SW 1271 (cell line): ENCODE results near the gene RNF13.

Source experiments
- DNase-seq, 2 experiments: peaks; one replicate each; lab custom pipeline; 2025; lab: John Stamatoyannopoulos, UW

Gene RNF13, protein sequence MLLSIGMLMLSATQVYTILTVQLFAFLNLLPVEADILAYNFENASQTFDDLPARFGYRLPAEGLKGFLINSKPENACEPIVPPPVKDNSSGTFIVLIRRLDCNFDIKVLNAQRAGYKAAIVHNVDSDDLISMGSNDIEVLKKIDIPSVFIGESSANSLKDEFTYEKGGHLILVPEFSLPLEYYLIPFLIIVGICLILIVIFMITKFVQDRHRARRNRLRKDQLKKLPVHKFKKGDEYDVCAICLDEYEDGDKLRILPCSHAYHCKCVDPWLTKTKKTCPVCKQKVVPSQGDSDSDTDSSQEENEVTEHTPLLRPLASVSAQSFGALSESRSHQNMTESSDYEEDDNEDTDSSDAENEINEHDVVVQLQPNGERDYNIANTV

GRCh38 chr3:149812606-149813366, at the start of gene RNF13:
Gene RNF13 (plus strand): TSS chr3:149813215. CDS start chr3:149846027, 32,812 bp downstream.
- peak; percentile 80 to 92 for DNase-seq

DNA sequence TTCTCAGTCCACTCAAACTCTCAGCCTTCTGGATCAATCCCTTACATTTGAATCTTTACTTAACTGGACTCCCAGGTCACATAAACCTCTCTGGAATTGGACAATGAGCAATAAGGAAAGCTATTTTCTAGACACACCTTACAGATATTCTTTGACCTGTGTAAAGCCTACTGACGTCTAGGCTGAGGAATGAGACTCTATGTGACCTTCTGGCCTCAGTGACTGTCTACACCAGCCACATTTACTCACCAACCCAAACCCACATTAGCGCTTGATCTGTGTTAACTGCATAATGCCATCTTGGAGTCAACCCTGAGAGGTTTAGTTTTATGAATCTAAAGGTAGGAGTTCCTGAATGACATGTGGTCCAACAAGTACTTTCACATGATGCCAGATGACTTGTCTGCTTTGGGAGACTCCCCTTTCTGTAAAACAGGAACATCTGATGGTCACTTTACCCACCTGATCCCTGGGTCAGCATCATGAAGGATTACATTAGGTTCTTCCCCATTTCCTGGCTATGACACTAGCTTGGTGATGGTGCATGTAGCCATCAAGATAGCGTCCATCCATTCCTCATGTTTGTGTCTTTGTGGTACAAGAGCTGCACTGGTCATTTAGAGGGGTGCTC, 49.3 kb upstream of the RNF13 start:
- DNase-seq, result no peak

GRCh38 chr3:149764302-149764701, 48.7 kb upstream of the RNF13 start:
- no peak for DNase-seq

- peak in 1 of 2 experiments; percentile 21 for DNase-seq
Observed at GRCh38 chr3:149765762-149766334, 47.2 kb upstream of the RNF13 start.

DNA sequence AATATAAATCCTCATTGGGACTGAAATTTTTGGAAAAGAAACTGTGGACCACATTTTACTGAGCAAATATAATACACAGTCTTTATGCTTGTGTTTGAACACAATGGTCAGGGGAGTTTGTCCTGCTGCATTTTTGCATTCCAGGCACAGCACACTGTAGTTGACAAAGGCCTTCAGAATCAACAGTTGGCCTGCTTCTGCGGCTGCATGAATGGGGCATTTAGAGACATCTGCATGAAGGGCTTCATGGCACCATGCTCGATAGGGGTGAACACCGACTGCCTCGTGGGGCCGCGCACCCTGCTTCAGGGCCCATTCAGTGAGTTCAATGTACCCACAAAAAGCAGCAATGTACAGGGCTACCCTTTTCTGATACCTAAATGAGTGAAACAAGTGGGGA, 45.3 kb upstream of the RNF13 start:
- no peak for DNase-seq

DNA sequence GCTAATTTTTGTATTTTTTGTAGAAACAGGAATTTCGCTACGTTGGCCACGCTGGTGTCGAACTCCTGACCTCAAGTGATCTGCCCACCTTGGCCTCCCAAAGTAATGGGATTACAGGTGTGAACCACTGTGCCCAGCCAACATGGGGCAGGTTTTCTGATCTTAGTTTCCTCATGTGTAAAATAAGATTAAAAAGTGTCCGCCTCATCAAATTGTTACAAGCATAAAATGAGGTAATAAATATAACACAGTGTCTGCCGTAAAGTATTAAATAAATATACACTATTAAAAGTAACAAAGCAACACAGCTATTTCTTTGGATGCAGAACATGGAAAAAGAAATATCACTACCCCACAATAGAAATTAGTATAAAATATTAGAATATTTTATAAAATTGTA, 44.3 kb upstream of the RNF13 start:
- no peak for DNase-seq

- DNase-seq, result no peak
Observed at GRCh38 chr3:149770246-149770645, 42.8 kb upstream of the RNF13 start.

GRCh38 chr3:149771652-149772271, 41.3 kb upstream of the RNF13 start:
- DNase-seq, result peak in 1 of 2 experiments; percentile 55

DNA sequence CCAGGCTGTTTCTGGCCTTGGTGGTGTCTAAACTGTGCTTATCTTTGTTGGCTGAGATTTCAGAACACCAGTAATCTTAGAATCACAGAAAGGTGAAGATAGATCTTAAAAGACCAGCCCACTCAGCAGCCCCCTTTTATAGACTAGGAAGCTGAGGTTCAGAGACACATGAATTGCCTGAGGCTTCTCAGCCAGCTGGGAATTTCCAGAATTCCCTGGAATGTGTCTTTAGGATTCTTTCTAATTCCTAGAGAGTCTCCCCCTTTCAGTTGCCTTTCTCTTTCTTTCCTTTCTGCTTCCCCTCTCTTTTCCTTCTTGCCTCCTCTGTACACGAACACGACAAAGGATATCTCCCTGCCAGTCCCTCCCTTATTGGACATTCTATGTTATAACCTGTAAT, 40.2 kb upstream of the RNF13 start:
- no peak for DNase-seq

DNA sequence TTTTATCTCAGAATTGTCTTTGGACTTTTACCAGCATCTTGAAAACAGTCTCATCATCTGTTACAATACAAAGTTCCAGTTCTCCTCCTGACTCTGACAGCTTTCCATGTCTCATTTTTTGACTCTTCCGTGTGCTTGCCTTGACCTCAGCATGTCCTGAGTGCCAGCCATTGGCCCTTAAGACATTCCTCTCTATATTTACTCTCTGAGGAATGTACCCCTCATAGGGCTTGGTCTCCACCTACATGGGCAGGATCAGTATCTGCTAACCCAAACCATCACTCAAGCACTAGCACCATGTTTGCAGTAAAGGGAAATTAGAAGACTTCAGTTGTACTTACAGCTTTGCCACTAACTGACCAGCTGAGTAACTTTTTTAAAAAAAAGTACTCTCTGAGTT, 36.8 kb upstream of the RNF13 start:
- no peak for DNase-seq

- DNase-seq, result no peak
Observed at GRCh38 chr3:149777414-149778214, 35.4 kb upstream of the RNF13 start.

DNA sequence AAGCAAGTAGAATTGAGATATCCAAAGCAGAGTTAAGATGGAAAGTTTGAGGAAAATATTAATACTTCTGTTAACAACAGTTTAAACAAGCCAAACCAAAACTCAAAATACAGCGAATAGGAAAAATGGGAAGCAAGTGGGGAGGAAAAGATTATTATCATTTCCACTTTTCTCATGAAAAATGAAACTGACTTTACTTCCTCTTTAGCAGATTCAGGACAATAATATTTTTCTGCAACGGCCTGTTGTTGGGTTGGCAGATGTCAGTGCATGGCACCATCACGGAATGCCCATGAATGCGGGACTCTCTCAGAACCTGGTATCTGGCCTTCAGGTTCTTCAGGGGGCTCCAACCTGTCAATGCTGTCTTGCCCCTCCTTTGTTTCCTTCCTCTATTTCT, 31.8 kb upstream of the RNF13 start:
- no peak for DNase-seq

- DNase-seq, result no peak
Observed at GRCh38 chr3:149781741-149782140, 31.3 kb upstream of the RNF13 start.

GRCh38 chr3:149783576-149783975, 29.4 kb upstream of the RNF13 start:
- DNase-seq, result peak in 1 of 2 experiments; percentile 48

DNA sequence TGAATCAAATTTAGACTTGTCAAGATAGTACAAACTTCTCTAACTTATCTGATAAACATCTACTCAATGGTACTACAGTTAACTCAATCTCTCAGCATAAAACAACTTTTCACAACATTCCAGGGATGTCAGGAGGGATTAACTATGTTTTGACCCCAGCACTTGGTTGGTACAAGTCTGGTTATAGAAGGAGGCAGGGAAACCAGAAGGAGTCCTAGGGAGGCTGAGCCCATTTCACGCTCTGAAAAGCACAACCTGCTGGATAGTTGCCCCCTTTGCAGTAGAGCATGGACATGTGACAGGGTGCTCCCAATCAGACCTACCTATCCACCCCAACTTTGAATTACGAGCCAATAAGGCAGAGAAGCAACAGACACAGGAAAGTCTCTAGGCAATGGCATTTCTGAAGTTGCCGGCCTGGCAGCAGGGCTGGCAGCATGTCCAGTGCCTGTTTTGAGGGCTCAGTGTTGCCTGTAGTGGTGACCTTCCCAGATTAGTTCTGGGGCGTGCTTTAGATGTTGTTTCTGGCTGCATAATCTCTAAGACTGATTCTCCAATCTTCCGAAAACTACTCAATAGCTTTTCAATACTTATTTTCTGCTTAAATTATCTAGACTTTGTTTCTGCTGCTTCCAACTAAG, 28.8 kb upstream of the RNF13 start:
- peak in 1 of 2 experiments; percentile 40 for DNase-seq

- no peak for DNase-seq
Observed at GRCh38 chr3:149790268-149790667, 22.7 kb upstream of the RNF13 start.

DNA sequence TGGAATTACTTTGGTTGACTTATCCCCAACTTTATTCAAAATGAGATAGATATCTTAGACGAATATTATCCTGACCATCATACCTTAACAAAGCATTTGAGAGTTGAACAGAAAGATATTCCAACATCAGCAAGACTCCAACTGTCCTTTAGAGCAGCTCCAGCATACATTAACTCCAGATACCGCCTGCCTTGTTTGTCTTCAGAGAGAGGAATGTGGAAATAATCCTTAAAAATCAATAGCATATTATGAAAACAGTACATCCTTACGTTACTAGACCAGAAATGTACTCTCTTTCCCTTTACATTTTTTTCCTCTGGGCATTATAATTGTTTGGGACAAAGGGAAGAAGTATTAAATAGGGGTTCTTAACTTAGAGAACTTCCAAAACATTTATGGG, 22.3 kb upstream of the RNF13 start:
- no peak for DNase-seq

DNA sequence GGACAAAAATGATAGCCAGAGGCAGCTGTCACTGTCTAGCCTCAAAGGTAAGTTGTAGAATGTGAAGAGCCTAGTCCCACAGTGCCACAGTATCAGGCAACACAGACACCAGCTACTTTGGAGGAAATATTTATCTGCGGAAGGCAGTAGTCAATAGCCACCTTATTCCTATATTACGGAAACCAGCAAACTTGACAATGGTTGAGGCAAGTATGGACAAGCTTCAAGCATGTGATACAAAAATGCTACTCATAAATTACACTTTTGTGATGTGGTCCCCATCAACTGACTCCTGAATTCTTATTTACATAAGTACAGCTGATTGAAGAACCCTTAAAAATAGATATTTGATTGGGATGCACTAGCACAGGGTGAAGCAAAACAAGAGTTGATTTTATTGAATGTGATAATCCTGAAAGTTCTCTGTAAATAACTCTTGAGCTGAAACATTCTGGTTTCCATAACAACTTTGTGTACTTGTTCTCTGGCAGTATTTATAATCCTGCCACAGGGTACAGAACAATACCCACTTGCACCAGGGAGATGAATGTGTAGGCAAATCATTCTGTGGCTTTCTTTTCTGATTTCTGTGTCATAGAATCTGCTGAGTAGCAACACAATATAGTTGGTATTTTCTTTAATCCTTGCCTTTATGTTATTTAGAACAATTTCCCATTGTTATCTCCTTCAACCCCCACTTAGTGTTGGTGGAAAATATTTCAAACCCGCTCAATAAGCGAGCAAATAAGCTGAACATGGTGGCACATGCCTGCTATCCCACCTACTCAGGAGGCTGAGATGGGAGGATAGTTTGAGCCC, 20.4 kb upstream of the RNF13 start, which contains the start of gene ANKUB1:
ANKUB1 (minus strand) TSS at position 103 of the 819 bp plus-strand sequence. CDS start 188 bp downstream, outside the sequence.
- DNase-seq, result no peak

- DNase-seq, result no peak
Observed at GRCh38 chr3:149796026-149796425, 17.0 kb upstream of the RNF13 start.

DNA sequence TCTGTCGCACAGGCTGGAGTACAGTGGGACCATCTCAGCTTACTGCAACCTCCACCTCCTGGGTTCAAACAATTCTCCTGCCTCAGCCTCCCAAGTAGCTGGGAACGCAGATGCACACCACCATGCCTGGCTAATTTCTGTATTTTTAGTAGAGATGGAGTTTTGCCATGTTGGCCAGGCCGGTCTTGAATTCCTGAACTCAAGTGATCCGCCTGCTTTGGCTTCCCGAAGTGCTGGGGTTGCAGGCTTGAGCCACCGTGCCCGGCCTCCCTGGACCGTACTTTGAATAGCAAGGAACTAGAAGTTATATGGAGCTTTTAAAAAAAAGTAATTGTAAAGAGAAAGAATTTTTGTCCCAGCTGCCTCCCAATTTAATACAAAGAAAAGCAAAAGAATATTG, 12.3 kb upstream of the RNF13 start:
- DNase-seq, result no peak
